CD4-positive, alpha-beta T cell (primary cell): ENCODE results near the gene ORC3. TPM values are rescaled to one million over a fixed set of nuclear protein-coding genes. Genes with fewer than 3 reads are reported as not detected.
A peak's percentile ranks its signal among the peaks of the same experiment; 100 is the strongest.

Experiments used
- ATAC-seq: fragments of 200-7000 bp; cut with Tn5 transposase; one replicate; pipeline ENCODE4 v1.10.0; 2022; ENCODE audit warnings: mild to moderate bottlenecking; ENCODE audit not compliant: poor library complexity
- CTCF ChIA-PET: fragments of 350-600 bp; sonication (Branson Sonifier 250); formaldehyde crosslinking; loops from one replicate; lab custom pipeline; 2021; ENCODE audit warnings: antibody characterized with exemption, inconsistent platforms; lab: Charles Lee
- POLR2A ChIA-PET: fragments of 350-600 bp; sonication (Branson Sonifier 250); formaldehyde crosslinking; loops from one replicate; lab custom pipeline; 2021; ENCODE audit warnings: antibody characterized with exemption, inconsistent platforms; lab: Charles Lee
- DNase-seq, 14 experiments: peaks; one replicate each; pipeline ENCODE4 v3.0.0-alpha.2; 2013 to 2020; ENCODE audit warnings: mixed read lengths in 2 of 14
- H3K27ac ChIP-seq, 2 donors: one replicate each; pipeline versions ENCODE4 v1.5.1 to v1.7.0; 2013; ENCODE audit warnings: low read length in 2 of 2, low read depth in 1 of 2, mild to moderate bottlenecking in 1 of 2
- H3K27me3 ChIP-seq, 2 experiments: 1 replicate in 1 of 2; 2 replicates in 1 of 2; pipeline versions ENCODE4 v1.6.1 to v1.7.0; 2013; ENCODE audit warnings: low read length in 2 of 2, control low read depth in 1 of 2, mild to moderate bottlenecking in 1 of 2, moderate library complexity in 1 of 2; ENCODE audit not compliant: insufficient read depth in 2 of 2, control insufficient read depth in 1 of 2
- H3K36me3 ChIP-seq: one replicate; pipeline ENCODE4 v1.6.1; 2013; ENCODE audit warnings: low read length, control low read depth; ENCODE audit not compliant: insufficient read depth
- H3K4me1 ChIP-seq: one replicate; pipeline ENCODE4 v1.6.1; 2013; ENCODE audit warnings: low read length, control low read depth; ENCODE audit not compliant: insufficient read depth
- H3K4me3 ChIP-seq: one replicate; pipeline ENCODE4 v1.5.1; 2013; ENCODE audit warnings: mild to moderate bottlenecking, low read length, moderate library complexity
- H3K9me3 ChIP-seq, 2 experiments: 1 replicate in 1 of 2; 2 replicates in 1 of 2; pipeline versions ENCODE4 v1.6.1 to v1.7.0; 2013; ENCODE audit warnings: low read length in 2 of 2, mild to moderate bottlenecking in 2 of 2, control low read depth in 1 of 2, moderate library complexity in 1 of 2; ENCODE audit not compliant: control insufficient read depth in 1 of 2, insufficient read depth in 1 of 2
- H3K27ac Mint-ChIP-seq: one replicate; pipeline ENCODE4 v1.8.0; 2020; ENCODE audit warnings: mixed read lengths
- H3K27me3 Mint-ChIP-seq: one replicate; pipeline ENCODE4 v1.8.0; 2021; ENCODE audit warnings: mixed read lengths
- H3K36me3 Mint-ChIP-seq: one replicate; pipeline ENCODE4 v1.8.0; 2021; ENCODE audit warnings: low read depth, mixed read lengths
- H3K4me1 Mint-ChIP-seq: one replicate; pipeline ENCODE4 v1.8.0; 2021; ENCODE audit warnings: low read depth, mixed read lengths
- H3K4me3 Mint-ChIP-seq: one replicate; pipeline ENCODE4 v1.8.0; 2020; ENCODE audit warnings: mild to moderate bottlenecking, mixed read lengths
- H3K9me3 Mint-ChIP-seq: one replicate; pipeline ENCODE4 v1.8.0; 2020; ENCODE audit warnings: mixed read lengths
- CTCF ChIP-seq: fragments of 200-600 bp; IDR thresholded peaks from one replicate; pipeline ENCODE4 v1.8.0; 2022; ENCODE audit warnings: antibody characterized with exemption, mild to moderate bottlenecking
- intact Hi-C, 2 experiments: fragments of 100-400 bp; cut with DNase I in 1 of 2; cut with micrococcal nuclease in 1 of 2; formaldehyde crosslinking; loops; one replicate each; pipeline versions ENCODE4 v1.15.1 to v1.9.0; 2023 to 2025; cut with DNase I, micrococcal nuclease
- polyA plus RNA-seq, 2 donors: library from polyadenylated mRNA; unstranded; fragments of 120-200 nt; gene quantifications; one replicate each; pipeline ENCODE4 v1.2.1, GENCODE V29; 2013
- total RNA-seq, 174 experiments: library from RNA in 2 of 174; stranded (reverse) in 2 of 174; gene quantifications; one replicate each; pipeline ENCODE4 v1.2.3 and lab custom pipeline; 2021 to 2026

The ORC3 gene
- 10 to 100 TPM; 12.1 to 12.9 TPM for total RNA-seq
- 20.8 TPM for polyA plus RNA-seq (2013, experiment 1 of 2)
- 22.0 TPM for polyA plus RNA-seq (2013, experiment 2 of 2)
- total RNA-seq (lab: John Stamatoyannopoulos, UW): 13.6 to 70.4 (median 41.0) reads per million in 172 experiments

GRCh38 chr6:87589693-87590416 lies at the start of gene ORC3, which contains the start of gene RARS2:
TSS of gene ORC3 (plus strand) at chr6:87590135. CDS start at chr6:87590169, 34 bp downstream.
TSS of gene RARS2 (minus strand) at chr6:87589987. CDS start at chr6:87589957, 30 bp downstream.
- POLR2A ChIA-PET: interaction anchor here (0.6 to 2.2 kb wide), 15 partner anchors 9 to 1491 kb away, joined by 3 to 23 read pairs (median 5); partner anchors contain the start of genes AKIRIN2, CFAP206, PNRC1 and RNGTT
- H3K27ac ChIP-seq: peak within 1 kb of the TSS; percentile 76 to 80
- no peaks in the 10 kb centered on the region for H3K9me3 Mint-ChIP-seq
- peak within 1 kb of the TSS; percentile 87 for H3K27ac Mint-ChIP-seq
- H3K36me3 Mint-ChIP-seq: peaks cover 45% of the 10 kb centered on the region
- CTCF ChIA-PET: interaction anchor here (1.1 kb wide), 1 partner anchor 267 kb away, joined by 3 read pairs; the partner anchor contains the start of gene SMIM8
- H3K4me3 Mint-ChIP-seq: peak within 1 kb of the TSS; percentile 89
- peaks cover 75% of the 10 kb centered on the region for H3K4me1 Mint-ChIP-seq
- peak; percentile 98 for ATAC-seq
- peaks cover 37% of the 10 kb centered on the region for H3K4me1 ChIP-seq
- TF ChIP-seq CTCF: no peak
- no peaks in the 10 kb centered on the region for H3K27me3 Mint-ChIP-seq
- H3K9me3 ChIP-seq: no peaks in the 10 kb centered on the region
- intact Hi-C loops: loop anchor here (1.0 to 10.0 kb wide), 8 partner anchors 111 to 438 kb away; partner anchors contain the start of genes SLC35A1 (in 2 of the 2), AKIRIN2 (in 1 of the 2), CFAP206 (in 1 of the 2) and SMIM8 (in 1 of the 2)
- no peaks in the 10 kb centered on the region for H3K27me3 ChIP-seq
- peaks cover 9% of the 10 kb centered on the region for H3K36me3 ChIP-seq
- peak within 1 kb of the TSS; percentile 68 for H3K4me3 ChIP-seq
- DNase-seq: peak; percentile 88 to 96 (median 92)

- intact Hi-C loops: no loop called here
- Mint-ChIP-seq H3K4me1 (peaks cover 8% of the 10 kb centered on the region), H3K27ac (no peak overlapping the region), H3K4me3 (no peak overlapping the region), H3K36me3 (peaks cover 80% of the 10 kb centered on the region), H3K9me3 (peaks cover 3% of the 10 kb centered on the region), H3K27me3 (no peaks in the 10 kb centered on the region)
- no peaks in the 10 kb centered on the region for H3K27me3 ChIP-seq
- no peak for DNase-seq
- no peaks in the 10 kb centered on the region for H3K4me1 ChIP-seq
- no peak overlapping the region for H3K4me3 ChIP-seq
- H3K27ac ChIP-seq: no peak overlapping the region
- ChIA-PET POLR2A (interaction anchor here (0.6 kb wide), 2 partner anchors 264 to 725 kb away, joined by 3 read pairs; no protein-coding TSS in a partner anchor), CTCF (no interaction called here)
- no peak for ATAC-seq
- H3K36me3 ChIP-seq: peaks cover 58% of the 10 kb centered on the region
- no peak for TF ChIP-seq CTCF
- peaks cover 0 to 8% of the 10 kb centered on the region in 2 experiments for H3K9me3 ChIP-seq
Measured at GRCh38 chr6:87540539-87540938, 49.4 kb upstream of the ORC3 start.

- Histone ChIP-seq H3K4me3 (no peak overlapping the region), H3K4me1 (no peaks in the 10 kb centered on the region), H3K27me3 (no peaks in the 10 kb centered on the region), H3K36me3 (peaks cover 62% of the 10 kb centered on the region), H3K27ac (no peak overlapping the region), H3K9me3 (peaks cover 0 to 8% of the 10 kb centered on the region in 2 experiments)
- intact Hi-C loops: no loop called here
- no peak for TF ChIP-seq CTCF
- ChIA-PET CTCF (no interaction called here), POLR2A (no interaction called here)
- Mint-ChIP-seq H3K9me3 (peaks cover 3% of the 10 kb centered on the region), H3K27ac (no peak overlapping the region), H3K27me3 (no peaks in the 10 kb centered on the region), H3K4me3 (no peak overlapping the region), H3K36me3 (peaks cover 85% of the 10 kb centered on the region), H3K4me1 (peaks cover 8% of the 10 kb centered on the region)
- DNase-seq: no peak
- ATAC-seq: no peak
Measured at GRCh38 chr6:87541041-87541440, 48.9 kb upstream of the ORC3 start.
